Gastroesophageal sphincter (tissue), 3 donors: ENCODE results near the gene GATAD2B.

Source experiments
- POLR2A ChIP-seq, 2 donors: fragments of 450-650 bp; IDR thresholded peaks; one replicate each; pipeline ENCODE4 v1.6.1; 2017; ENCODE audit warnings: antibody characterized with exemption in 2 of 2, mild to moderate bottlenecking in 2 of 2, moderate library complexity in 1 of 2
- TF ChIP-seq, protein P1 (sequence below), 4 experiments: fragments of 200-600 bp in 2 of 4; fragments of 450-650 bp in 2 of 4; sonication (generic) in 1 of 4; IDR thresholded peaks; one replicate each; pipeline ENCODE4 v1.5.1; 2017 to 2019; ENCODE audit warnings: antibody characterized with exemption in 4 of 4, mild to moderate bottlenecking in 2 of 4, moderate library complexity in 2 of 4

DNA sequence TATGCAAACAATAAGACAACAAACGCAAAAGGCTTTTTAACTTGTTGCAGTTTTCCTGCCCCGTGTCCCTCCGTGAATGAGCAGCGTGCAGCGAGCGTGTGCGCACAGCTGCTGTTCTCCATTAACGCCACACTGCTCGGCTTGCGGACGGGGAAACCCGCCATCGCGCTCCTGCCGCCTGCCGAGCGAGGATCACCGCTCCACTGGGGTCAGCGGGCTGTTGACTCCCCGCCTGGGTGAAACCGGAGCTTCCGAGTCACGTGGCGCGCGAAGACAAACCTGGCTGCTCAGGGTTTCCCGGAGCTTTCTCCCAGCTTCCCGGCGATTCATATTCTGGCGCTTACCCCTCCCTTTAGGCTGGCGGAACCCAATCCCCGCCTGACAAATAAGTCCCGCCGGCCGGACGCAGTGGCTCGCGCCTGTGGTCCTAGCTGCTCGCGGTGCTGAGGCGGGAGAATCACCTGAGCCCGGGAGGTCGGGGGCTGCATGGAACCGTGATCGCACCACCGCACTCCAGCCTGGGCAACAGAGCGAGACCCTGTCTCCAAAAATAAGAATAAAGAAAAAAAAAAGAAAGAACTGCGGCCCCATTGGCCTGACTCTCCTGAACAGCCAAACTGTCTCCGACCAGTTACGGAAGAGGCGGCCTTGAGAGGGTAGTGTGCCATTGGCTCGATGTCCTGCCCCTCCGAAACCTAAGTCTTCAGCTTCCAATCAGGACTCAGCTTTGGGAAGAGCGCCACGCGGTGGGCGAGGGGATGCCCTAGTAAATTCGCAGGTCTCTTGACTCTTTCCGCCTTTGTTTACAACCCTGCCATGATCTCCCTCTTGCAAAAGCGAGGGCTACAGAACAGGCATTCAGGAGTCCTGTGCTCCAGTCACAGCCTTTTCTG is 44.6 kb upstream of the GATAD2B start, which contains the start of gene CREB3L4:
- TF ChIP-seq, protein P1, sequence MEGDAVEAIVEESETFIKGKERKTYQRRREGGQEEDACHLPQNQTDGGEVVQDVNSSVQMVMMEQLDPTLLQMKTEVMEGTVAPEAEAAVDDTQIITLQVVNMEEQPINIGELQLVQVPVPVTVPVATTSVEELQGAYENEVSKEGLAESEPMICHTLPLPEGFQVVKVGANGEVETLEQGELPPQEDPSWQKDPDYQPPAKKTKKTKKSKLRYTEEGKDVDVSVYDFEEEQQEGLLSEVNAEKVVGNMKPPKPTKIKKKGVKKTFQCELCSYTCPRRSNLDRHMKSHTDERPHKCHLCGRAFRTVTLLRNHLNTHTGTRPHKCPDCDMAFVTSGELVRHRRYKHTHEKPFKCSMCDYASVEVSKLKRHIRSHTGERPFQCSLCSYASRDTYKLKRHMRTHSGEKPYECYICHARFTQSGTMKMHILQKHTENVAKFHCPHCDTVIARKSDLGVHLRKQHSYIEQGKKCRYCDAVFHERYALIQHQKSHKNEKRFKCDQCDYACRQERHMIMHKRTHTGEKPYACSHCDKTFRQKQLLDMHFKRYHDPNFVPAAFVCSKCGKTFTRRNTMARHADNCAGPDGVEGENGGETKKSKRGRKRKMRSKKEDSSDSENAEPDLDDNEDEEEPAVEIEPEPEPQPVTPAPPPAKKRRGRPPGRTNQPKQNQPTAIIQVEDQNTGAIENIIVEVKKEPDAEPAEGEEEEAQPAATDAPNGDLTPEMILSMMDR (IDR thresholded peaks at IDR 0.05), result peak in 3 of 4 experiments; percentile 35 to 58 (median 45)
- peak; percentile 69 to 71 for TF ChIP-seq POLR2A (IDR thresholded peaks at IDR 0.05)
